ENCODE results near the gene NRG2.

DNA sequence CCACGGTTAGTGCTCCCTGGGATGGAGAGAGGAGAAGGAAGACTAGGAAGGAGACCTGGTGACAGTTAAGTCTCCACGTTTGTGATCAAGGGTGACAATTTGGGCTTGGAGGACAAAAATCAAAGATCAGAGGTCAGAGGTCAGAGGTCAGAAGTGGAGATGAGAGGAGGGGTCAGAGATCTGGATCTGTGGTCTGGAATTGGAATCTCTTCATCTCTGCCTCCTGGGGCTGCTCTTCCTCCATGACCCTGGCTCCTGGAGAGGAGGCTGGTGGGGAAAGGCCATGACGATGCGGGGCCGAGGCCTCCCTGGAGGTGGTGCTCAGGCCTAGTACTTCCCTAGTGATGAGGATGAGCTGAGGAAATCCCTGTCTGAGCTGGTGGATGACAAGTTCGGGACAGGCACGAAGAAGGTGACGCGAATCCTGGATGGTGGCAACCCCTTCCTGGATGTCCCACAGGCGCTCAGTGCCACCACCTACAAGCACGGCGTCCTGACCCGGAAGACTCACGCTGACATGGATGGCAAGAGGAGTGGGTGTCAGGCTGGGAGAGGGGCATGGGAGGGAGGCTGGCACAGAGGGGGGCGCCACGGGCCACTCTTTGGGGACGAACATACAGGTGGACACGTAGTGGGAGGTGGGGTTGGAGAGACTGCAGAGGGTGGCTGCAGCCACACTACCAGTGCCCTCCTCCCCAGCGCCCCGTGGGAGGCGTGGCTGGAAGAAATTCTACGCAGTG is 206.5 kb downstream of the NRG2 start:
- TF ChIP-seq POLR2A (IDR thresholded peaks at IDR 0.05; ENCODE audit: low read depth, low read length) (no peak), POLR2AphosphoS5 (IDR thresholded peaks at IDR 0.05; ENCODE audit: low read depth, low read length) (no peak)
